AG04449 (cell line): ENCODE results near the gene ATP5PD.
A peak's percentile ranks its signal among the peaks of the same experiment; 100 is the strongest.

Experiments
- CTCF ChIA-PET: fragments of 350-600 bp; formaldehyde crosslinking; extraction: SDS; loops from one replicate; lab custom pipeline; 2021; ENCODE audit warnings: antibody characterized with exemption; lab: Yijun Ruan, JAX
- POLR2A ChIA-PET: fragments of 400-600, 350-600 bp; formaldehyde crosslinking; extraction: SDS; loops from one replicate; lab custom pipeline; 2020; ENCODE audit warnings: antibody characterized with exemption, inconsistent platforms; lab: Yijun Ruan, JAX
- DNase-seq: peaks from one replicate; pipeline ENCODE4 v3.0.0-alpha.2; 2010; ENCODE audit warnings: low read depth, low spot score
- H3K4me3 ChIP-seq: 2 replicates; pipeline ENCODE4 v1.5.1; 2011; ENCODE audit warnings: low read depth, mild to moderate bottlenecking, control low read depth, low read length
- CTCF ChIP-seq: IDR thresholded peaks from one replicate; pipeline ENCODE4 v1.5.1; 2011; ENCODE audit warnings: mild to moderate bottlenecking, moderate library complexity, low read length, control low read depth, inconsistent platforms; ENCODE audit not compliant: insufficient read depth; ENCODE audit errors: missing control alignments

The ATP5PD gene

GRCh38 chr17:75041656-75042280 lies 5.0 kb downstream of the ATP5PD start:
- ChIA-PET CTCF (interaction anchor here (2.2 to 4.1 kb wide), 3 partner anchors 18 to 81 kb away, joined by 7 to 18 read pairs (median 8); no protein-coding TSS in a partner anchor), POLR2A (interaction anchor here (0.7 kb wide), 1 partner anchor 53 kb away, joined by 3 read pairs; no protein-coding TSS in a partner anchor)
- no peak for TF ChIP-seq CTCF
- no peak for DNase-seq
- no peak overlapping the region for H3K4me3 ChIP-seq

- no peak for TF ChIP-seq CTCF
- DNase-seq = no peak
- no peak overlapping the region for H3K4me3 ChIP-seq
- ChIA-PET CTCF (interaction anchor here (1.3 to 4.1 kb wide), 2 partner anchors 78 kb away, joined by 3 to 18 read pairs; no protein-coding TSS in a partner anchor), POLR2A (no interaction called here)
Observed at GRCh38 chr17:75039238-75039637, 7.5 kb downstream of the ATP5PD start.

GRCh38 chr17:75036643-75037268 lies 10.0 kb downstream of the ATP5PD start:
- H3K4me3 ChIP-seq = no peak overlapping the region
- no peak for DNase-seq
- no peak for TF ChIP-seq CTCF
- CTCF ChIA-PET = interaction anchor here (1.5 to 3.3 kb wide), 3 partner anchors 48 to 75 kb away, joined by 4 to 26 read pairs (median 8); partner anchors contain the start of gene SLC16A5
- POLR2A ChIA-PET = interaction anchor here (0.7 kb wide), 1 partner anchor 45 kb away, joined by 3 read pairs; no protein-coding TSS in a partner anchor

DNA sequence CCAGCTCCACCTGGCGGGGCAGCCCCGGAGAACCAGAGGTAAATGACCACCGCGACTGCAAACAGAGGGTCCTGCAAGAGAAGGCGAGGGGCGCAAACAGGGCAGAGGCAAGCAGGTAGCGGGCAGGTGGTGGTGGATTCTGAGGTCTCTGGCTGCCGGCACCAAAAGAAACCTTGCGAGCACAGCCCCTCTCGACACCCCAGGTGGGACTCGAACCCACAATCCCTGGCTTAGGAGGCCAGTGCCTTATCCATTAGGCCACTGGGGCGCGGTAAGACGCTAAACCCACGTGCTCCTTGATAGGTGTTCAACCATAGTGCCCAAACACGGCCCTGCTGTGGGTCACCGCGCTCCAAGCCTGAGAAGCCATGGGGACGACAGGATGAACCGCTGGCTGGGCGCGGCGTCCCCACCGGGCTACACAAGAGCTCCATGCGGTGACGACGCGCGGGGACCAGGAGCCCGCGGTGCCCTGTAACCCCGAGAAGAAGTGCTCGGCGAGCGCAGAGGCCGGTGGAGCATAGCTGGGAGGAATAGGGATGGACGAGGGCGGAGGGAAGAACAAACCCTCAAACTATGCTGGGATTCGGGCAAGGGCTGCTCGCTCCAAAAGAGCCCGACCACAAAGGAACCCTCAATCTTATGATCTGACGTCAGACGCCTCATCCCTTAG lies 12.4 kb downstream of the ATP5PD start:
- TF ChIP-seq CTCF = peak; percentile 2
- H3K4me3 ChIP-seq = peak overlapping the region; percentile 95
- POLR2A ChIA-PET = interaction anchor here (0.6 to 1.8 kb wide), 9 partner anchors 9 to 258 kb away, joined by 3 to 19 read pairs (median 3); partner anchors contain the start of genes ARMC7, ATP5PD, CDR2L and GGA3
- CTCF ChIA-PET = interaction anchor here (1.0 to 3.3 kb wide), 8 partner anchors 10 to 482 kb away, joined by 3 to 26 read pairs (median 5); partner anchors contain the start of genes MRPL58 and TSEN54
- DNase-seq = no peak

DNA sequence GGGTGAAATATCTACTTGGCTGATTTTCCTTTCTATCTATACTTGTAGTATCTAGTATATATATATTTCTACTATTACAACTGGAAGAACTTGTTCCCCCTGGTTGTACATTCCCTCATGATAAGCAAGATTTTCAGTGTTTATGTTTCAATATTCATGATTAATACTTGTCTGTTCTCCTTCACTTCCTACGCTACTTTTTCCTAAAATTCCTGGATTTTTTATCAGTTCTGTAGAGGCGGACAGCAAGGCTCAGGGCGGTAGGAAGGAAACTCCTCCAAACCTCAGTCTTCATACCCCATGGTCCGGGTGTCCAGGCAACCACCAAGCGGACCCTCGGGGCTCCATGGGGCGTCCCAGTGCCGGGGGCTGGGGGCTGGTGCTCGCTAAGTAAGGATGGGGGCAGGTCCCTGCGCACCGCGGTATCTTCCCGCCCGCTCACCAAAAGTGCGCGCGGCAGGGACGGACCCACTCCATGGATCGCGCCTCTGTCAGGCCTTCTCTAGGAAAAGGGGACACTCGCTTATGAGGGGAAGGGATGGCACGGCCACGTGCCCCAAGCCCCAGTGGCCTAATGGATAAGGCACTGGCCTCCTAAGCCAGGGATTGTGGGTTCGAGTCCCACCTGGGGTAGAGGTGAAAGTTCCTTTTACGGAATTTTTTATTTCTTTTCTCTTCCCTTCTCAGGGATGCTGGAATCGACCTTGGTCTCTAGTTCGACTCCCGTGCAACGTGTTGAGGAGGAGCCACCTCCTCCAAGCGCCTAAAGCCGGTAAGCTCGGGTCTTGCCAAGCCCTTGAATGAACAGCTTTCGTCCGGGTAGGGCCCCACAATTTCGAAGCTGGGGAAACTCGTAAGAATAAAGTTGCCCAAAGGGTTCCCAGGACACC lies 13.2 kb downstream of the ATP5PD start:
- CTCF ChIA-PET = interaction anchor here (2.1 to 3.3 kb wide), 3 partner anchors 21 to 72 kb away, joined by 6 to 26 read pairs (median 8); partner anchors contain the start of gene MRPL58
- peak overlapping the region; percentile 95 for H3K4me3 ChIP-seq
- no peak for DNase-seq
- POLR2A ChIA-PET = interaction anchor here (0.6 to 1.8 kb wide), 3 partner anchors 14 to 121 kb away, joined by 3 to 18 read pairs (median 3); partner anchors contain the start of genes ATP5PD, JPT1, KCTD2 and MRPL58
- no peak for TF ChIP-seq CTCF
